DOHH2 (cell line): ENCODE results near the gene TTC39C.

ENCODE experiments used
- H3F3A ChIP-seq: fragments of 200-600 bp; sonication (generic), shearing (Covaris generic); 2 replicates; pipeline ENCODE4 v1.6.0; 2016; ENCODE audit warnings: antibody characterized with exemption, mild to moderate bottlenecking; ENCODE audit not compliant: control insufficient read depth, insufficient read depth
- H3K27ac ChIP-seq: fragments of 200-600 bp; sonication (generic); 2 replicates; pipeline ENCODE4 v1.5.1; 2014; ENCODE audit warnings: low read depth, mild to moderate bottlenecking, low read length, moderate library complexity
- H3K27me3 ChIP-seq: fragments of 200-600 bp; sonication (generic); 2 replicates; pipeline ENCODE4 v1.6.1; 2014; ENCODE audit warnings: mild to moderate bottlenecking, low read length, mixed read lengths; ENCODE audit not compliant: control insufficient read depth
- H3K36me3 ChIP-seq: fragments of 200-600 bp; sonication (generic); 2 replicates; pipeline ENCODE4 v1.6.1; 2014; ENCODE audit warnings: mild to moderate bottlenecking, low read length, moderate library complexity, mixed read lengths; ENCODE audit not compliant: control insufficient read depth
- H3K4me1 ChIP-seq: fragments of 200-600 bp; sonication (generic); 2 replicates; pipeline ENCODE4 v1.6.1; 2014; ENCODE audit warnings: mild to moderate bottlenecking, low read length, mixed read lengths; ENCODE audit not compliant: control insufficient read depth
- H3K4me2 ChIP-seq: fragments of 200-600 bp; sonication (generic); 2 replicates; pipeline ENCODE4 v1.6.0; 2014; ENCODE audit warnings: mild to moderate bottlenecking, low read length, moderate library complexity
- H3K4me3 ChIP-seq: fragments of 200-600 bp; sonication (generic); 2 replicates; pipeline ENCODE4 v1.5.1; 2014; ENCODE audit warnings: mild to moderate bottlenecking, low read length, mixed read lengths
- H3K79me2 ChIP-seq: fragments of 200-600 bp; sonication (generic); 2 replicates; pipeline ENCODE4 v1.6.1; 2014; ENCODE audit warnings: mild to moderate bottlenecking, low read length, mixed read lengths; ENCODE audit not compliant: control insufficient read depth
- H3K9me2 ChIP-seq: fragments of 200-600 bp; sonication (generic); replicated peaks from 2 replicates; pipeline ENCODE4 v1.6.1; 2014; ENCODE audit warnings: mild to moderate bottlenecking, low read length, mixed read lengths; ENCODE audit not compliant: control insufficient read depth
- H3K9me3 ChIP-seq: fragments of 200-600 bp; sonication (generic); 2 replicates; pipeline ENCODE4 v1.6.1; 2014; ENCODE audit warnings: antibody characterized with exemption, low read length, mixed read lengths; ENCODE audit not compliant: control insufficient read depth, insufficient read depth
- H4K20me1 ChIP-seq: fragments of 200-600 bp; sonication (generic); 2 replicates; pipeline ENCODE4 v1.6.0; 2014; ENCODE audit warnings: low read depth, mild to moderate bottlenecking, antibody characterized with exemption, low read length, moderate library complexity; ENCODE audit not compliant: control insufficient read depth, insufficient read depth
- EZH2phosphoT487 ChIP-seq: fragments of 200-600 bp; sonication (generic); IDR thresholded peaks from 2 replicates; pipeline ENCODE4 v1.6.1; 2017; ENCODE audit warnings: borderline replicate concordance, mild to moderate bottlenecking, antibody characterized with exemption, low read length, moderate library complexity, mixed read lengths
- TF ChIP-seq, protein P1 (sequence below): fragments of 200-600 bp; sonication (generic); IDR thresholded peaks from one replicate; pipeline ENCODE4 v1.5.1; 2014; ENCODE audit warnings: antibody characterized with exemption, mild to moderate bottlenecking, low read depth, low read length; ENCODE audit not compliant: poor library complexity, severe bottlenecking

Gene TTC39C

DNA sequence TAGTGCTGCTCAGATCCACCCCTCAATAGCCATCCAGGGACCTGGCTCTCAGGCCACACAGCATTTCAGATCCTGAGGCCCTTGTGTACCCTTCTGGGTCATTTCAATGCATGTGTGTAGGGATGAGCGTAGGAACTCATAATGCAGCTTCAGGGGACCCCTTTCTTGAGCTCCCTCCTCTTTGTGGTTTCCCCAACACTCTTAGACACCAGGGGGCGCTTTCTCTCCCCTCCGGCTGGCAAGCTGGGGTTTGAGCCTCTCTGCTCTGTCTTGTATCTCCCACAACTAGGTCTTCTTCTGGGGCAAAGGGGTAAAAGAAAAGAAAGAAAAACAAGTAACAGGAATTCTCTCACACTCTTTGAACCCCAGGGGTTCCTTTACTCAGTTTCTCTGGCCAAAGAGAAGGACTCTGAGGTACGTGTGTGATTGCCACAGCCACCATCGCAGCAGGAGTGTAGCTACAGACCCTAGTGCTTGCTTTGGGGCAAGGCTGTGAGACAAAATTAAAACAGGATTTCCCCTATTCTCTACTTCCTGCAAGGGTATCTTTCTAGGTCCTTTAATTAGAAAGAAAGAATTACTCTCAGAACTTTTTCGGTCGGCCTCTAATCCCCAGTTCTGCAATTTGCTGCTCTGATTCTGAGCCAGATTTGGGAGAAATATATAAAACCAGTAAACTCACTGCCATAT is 162.3 kb downstream of the TTC39C start:
- Histone ChIP-seq H3F3A (no peaks in the 10 kb centered on the region), H3K79me2 (no peaks in the 10 kb centered on the region), H3K27me3 (peaks cover 5% of the 10 kb centered on the region), H3K4me3 (peak overlapping the region; percentile 72), H3K36me3 (no peaks in the 10 kb centered on the region), H3K9me2 (no peaks in the 10 kb centered on the region), H4K20me1 (no peaks in the 10 kb centered on the region), H3K4me1 (peaks cover 15% of the 10 kb centered on the region), H3K4me2 (peak overlapping the region; percentile 94), H3K27ac (no peak overlapping the region), H3K9me3 (no peaks in the 10 kb centered on the region)
- TF ChIP-seq EZH2phosphoT487 = no peak
- TF ChIP-seq, protein P1, sequence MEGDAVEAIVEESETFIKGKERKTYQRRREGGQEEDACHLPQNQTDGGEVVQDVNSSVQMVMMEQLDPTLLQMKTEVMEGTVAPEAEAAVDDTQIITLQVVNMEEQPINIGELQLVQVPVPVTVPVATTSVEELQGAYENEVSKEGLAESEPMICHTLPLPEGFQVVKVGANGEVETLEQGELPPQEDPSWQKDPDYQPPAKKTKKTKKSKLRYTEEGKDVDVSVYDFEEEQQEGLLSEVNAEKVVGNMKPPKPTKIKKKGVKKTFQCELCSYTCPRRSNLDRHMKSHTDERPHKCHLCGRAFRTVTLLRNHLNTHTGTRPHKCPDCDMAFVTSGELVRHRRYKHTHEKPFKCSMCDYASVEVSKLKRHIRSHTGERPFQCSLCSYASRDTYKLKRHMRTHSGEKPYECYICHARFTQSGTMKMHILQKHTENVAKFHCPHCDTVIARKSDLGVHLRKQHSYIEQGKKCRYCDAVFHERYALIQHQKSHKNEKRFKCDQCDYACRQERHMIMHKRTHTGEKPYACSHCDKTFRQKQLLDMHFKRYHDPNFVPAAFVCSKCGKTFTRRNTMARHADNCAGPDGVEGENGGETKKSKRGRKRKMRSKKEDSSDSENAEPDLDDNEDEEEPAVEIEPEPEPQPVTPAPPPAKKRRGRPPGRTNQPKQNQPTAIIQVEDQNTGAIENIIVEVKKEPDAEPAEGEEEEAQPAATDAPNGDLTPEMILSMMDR = peak; percentile 88

DNA sequence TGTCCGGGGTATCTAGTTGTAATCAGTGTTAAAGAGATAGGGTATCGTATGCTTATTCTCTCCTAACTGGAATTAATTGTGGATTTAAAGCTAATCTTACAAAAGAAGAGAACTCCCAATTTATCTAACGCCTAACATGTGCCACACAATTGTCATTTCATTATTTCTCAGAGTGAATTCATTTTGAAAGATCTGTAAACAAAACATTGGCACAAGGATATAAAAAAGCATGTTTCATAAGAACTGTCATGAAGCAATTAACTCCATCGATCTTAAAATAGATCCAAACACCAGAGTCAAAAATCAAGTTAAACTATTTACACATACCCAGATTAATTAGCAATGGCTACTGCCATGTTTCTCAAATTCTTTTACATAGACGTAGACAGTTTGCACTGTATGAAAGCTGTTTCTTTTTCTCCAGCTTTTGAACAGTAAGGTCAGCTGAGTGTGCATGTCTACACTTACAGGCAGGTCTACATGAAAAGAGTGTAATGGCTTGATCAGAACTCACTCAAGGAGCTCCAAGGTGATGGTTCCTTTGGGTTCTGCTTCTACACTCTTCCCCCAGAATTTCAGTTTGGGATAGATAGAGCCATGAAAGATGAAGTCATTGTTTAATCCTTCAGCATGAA is 163.1 kb downstream of the TTC39C start:
- H3K36me3 ChIP-seq = no peaks in the 10 kb centered on the region
- H3F3A ChIP-seq = no peaks in the 10 kb centered on the region
- no peaks in the 10 kb centered on the region for H3K9me3 ChIP-seq
- H3K9me2 ChIP-seq = no peaks in the 10 kb centered on the region
- peaks cover 15% of the 10 kb centered on the region for H3K4me1 ChIP-seq
- no peak for TF ChIP-seq EZH2phosphoT487
- TF ChIP-seq, protein P1 = no peak
- no peaks in the 10 kb centered on the region for H4K20me1 ChIP-seq
- no peak overlapping the region for H3K27ac ChIP-seq
- peak overlapping the region; percentile 94 for H3K4me2 ChIP-seq
- H3K27me3 ChIP-seq = peaks cover 5% of the 10 kb centered on the region
- no peaks in the 10 kb centered on the region for H3K79me2 ChIP-seq
- H3K4me3 ChIP-seq = peak overlapping the region; percentile 72

DNA sequence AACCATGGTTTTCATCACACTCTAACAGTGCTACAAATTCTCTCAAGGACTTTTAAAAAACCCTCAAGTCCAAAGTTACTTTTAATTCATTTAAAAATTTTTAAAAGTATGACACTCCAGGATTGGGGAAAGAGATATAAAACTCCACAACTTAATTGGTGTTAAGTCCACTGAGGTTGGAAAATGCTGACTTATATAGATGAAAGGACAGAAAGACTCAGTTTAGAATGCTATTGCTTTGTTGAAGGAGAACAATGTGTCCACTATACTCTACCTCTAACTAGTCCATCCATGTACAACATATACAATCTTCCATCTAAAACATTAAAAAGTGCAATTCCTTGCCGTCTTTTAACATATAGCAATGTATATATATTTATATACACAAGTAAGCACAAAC is 165.5 kb downstream of the TTC39C start:
- Histone ChIP-seq H3F3A (no peaks in the 10 kb centered on the region), H3K27me3 (peaks cover 5% of the 10 kb centered on the region), H3K4me2 (no peak overlapping the region), H3K9me3 (no peaks in the 10 kb centered on the region), H3K27ac (no peak overlapping the region), H3K79me2 (no peaks in the 10 kb centered on the region), H3K36me3 (no peaks in the 10 kb centered on the region), H3K4me3 (no peak overlapping the region), H3K9me2 (no peaks in the 10 kb centered on the region), H3K4me1 (peaks cover 15% of the 10 kb centered on the region), H4K20me1 (no peaks in the 10 kb centered on the region)
- TF ChIP-seq, protein P1 = no peak
- no peak for TF ChIP-seq EZH2phosphoT487
